IMR-90 (cell line): ENCODE data around the gene NTMT2. TPM values are rescaled to one million over a fixed set of nuclear protein-coding genes. Genes with fewer than 3 reads are reported as not detected.

Source experiments
- ATAC-seq: fragments of 200-7000 bp; cut with Tn5 transposase; 2 replicates; pipeline ENCODE4 v1.9.1; 2020; ENCODE audit warnings: low read depth, mild to moderate bottlenecking, moderate library complexity
- BruUV-seq: library from RNA; stranded (reverse); fragments of 400-500 nt; replicated peaks from 2 replicates; lab custom pipeline; 2021; lab: Mats Ljungman, UMichigan
- CTCF ChIA-PET: fragments of 300-600 bp; formaldehyde crosslinking; extraction: SDS; loops from one replicate; lab custom pipeline; 2021; ENCODE audit warnings: antibody characterized with exemption; lab: Yijun Ruan, JAX
- POLR2A ChIA-PET: fragments of 300-600 bp; sonication (Branson Sonifier 250); formaldehyde crosslinking; loops from one replicate; lab custom pipeline; 2022; ENCODE audit warnings: antibody characterized with exemption; ENCODE audit not compliant: unreplicated experiment; lab: Charles Lee
- DNase-seq: peaks from one replicate; pipeline ENCODE4 v3.0.0; 2013
- H2AFZ ChIP-seq: replicated peaks from 2 replicates; pipeline ENCODE3; 2013; ENCODE audit warnings: low read length, mild to moderate bottlenecking; ENCODE audit not compliant: poor library complexity
- H2AK5ac ChIP-seq: 2 replicates; pipeline ENCODE4 v1.6.1; 2013; ENCODE audit warnings: low read depth, low read length, inconsistent platforms
- H2AK9ac ChIP-seq: replicated peaks from 2 replicates; pipeline ENCODE3; 2013; ENCODE audit warnings: mild to moderate bottlenecking, low read depth, low read length, moderate library complexity; ENCODE audit not compliant: poor library complexity
- H2BK120ac ChIP-seq: 2 replicates; pipeline ENCODE4 v1.6.1; 2013; ENCODE audit warnings: low read depth, low read length, inconsistent platforms
- H2BK15ac ChIP-seq: 3 replicates; pipeline ENCODE4 v1.6.1; 2013; ENCODE audit warnings: low read depth, low read length, inconsistent platforms
- H2BK20ac ChIP-seq: 2 replicates; pipeline ENCODE4 v1.6.1; 2013; ENCODE audit warnings: low read depth, mild to moderate bottlenecking, inconsistent platforms, low read length, moderate library complexity
- H2BK5ac ChIP-seq: 2 replicates; pipeline ENCODE4 v1.6.1; 2013; ENCODE audit warnings: mild to moderate bottlenecking, low read depth, low read length, inconsistent platforms; ENCODE audit not compliant: poor library complexity, severe bottlenecking
- H3K14ac ChIP-seq: replicated peaks from 2 replicates; pipeline ENCODE4 v1.6.1; 2013; ENCODE audit warnings: low read depth, low read length, inconsistent platforms
- H3K18ac ChIP-seq: 2 replicates; pipeline ENCODE4 v1.6.1; 2013; ENCODE audit warnings: low read depth, low read length, control low read depth
- H3K23ac ChIP-seq: 2 replicates; pipeline ENCODE4 v1.6.1; 2013; ENCODE audit warnings: low read depth, low read length, inconsistent platforms
- H3K27ac ChIP-seq: 2 replicates; pipeline ENCODE4 v1.5.1; 2013; ENCODE audit warnings: mild to moderate bottlenecking, control low read depth, low read length; ENCODE audit not compliant: insufficient read depth
- H3K27me3 ChIP-seq: 2 replicates; pipeline ENCODE4 v1.6.1; 2013; ENCODE audit warnings: low read length; ENCODE audit not compliant: control insufficient read depth, insufficient read depth
- H3K36me3 ChIP-seq: 2 replicates; pipeline ENCODE4 v1.6.1; 2013; ENCODE audit warnings: low read length, mixed read lengths; ENCODE audit not compliant: control insufficient read depth, insufficient read depth
- H3K4ac ChIP-seq: 2 replicates; pipeline ENCODE4 v1.6.1; 2013; ENCODE audit warnings: low read depth, low read length, inconsistent platforms
- H3K4me1 ChIP-seq: 2 replicates; pipeline ENCODE4 v1.6.1; 2013; ENCODE audit warnings: low read length, mixed read lengths; ENCODE audit not compliant: control insufficient read depth, insufficient read depth
- H3K4me2 ChIP-seq: 2 replicates; pipeline ENCODE4 v1.6.1; 2013; ENCODE audit warnings: low read depth, mild to moderate bottlenecking, control low read depth, low read length, moderate library complexity
- H3K4me3 ChIP-seq: 2 replicates; pipeline ENCODE4 v1.5.1; 2013; ENCODE audit warnings: low read depth, mild to moderate bottlenecking, control low read depth, low read length, moderate library complexity; ENCODE audit not compliant: insufficient read depth
- H3K56ac ChIP-seq: 2 replicates; pipeline ENCODE4 v1.6.1; 2013; ENCODE audit warnings: low read length, inconsistent platforms; ENCODE audit not compliant: insufficient read depth; ENCODE audit errors: extremely low read depth
- H3K79me1 ChIP-seq, 2 experiments: 2 replicates each; pipeline ENCODE4 v1.6.1; 2013; ENCODE audit warnings: low read length in 2 of 2, inconsistent platforms in 1 of 2, low read depth in 1 of 2
- H3K9ac ChIP-seq: 2 replicates; pipeline ENCODE4 v1.6.1; 2013; ENCODE audit warnings: low read depth, low read length, control low read depth
- H3K9me1 ChIP-seq: 2 replicates; pipeline ENCODE4 v1.6.1; 2013; ENCODE audit warnings: low read length, inconsistent platforms; ENCODE audit not compliant: insufficient read depth
- H3K9me3 ChIP-seq: 2 replicates; pipeline ENCODE4 v1.6.1; 2013; ENCODE audit warnings: low read length; ENCODE audit not compliant: control insufficient read depth, insufficient read depth
- H4K20me1 ChIP-seq: 2 replicates; pipeline ENCODE4 v1.6.1; 2013; ENCODE audit warnings: low read length, inconsistent platforms; ENCODE audit not compliant: insufficient read depth
- H4K5ac ChIP-seq: 2 replicates; pipeline ENCODE4 v1.6.1; 2013; ENCODE audit warnings: mild to moderate bottlenecking, low read depth, low read length, control low read depth
- H4K8ac ChIP-seq, 2 experiments: 2 replicates each; pipeline ENCODE4 v1.6.1; 2013; ENCODE audit warnings: low read depth in 2 of 2, low read length in 2 of 2, control low read depth in 1 of 2, inconsistent platforms in 1 of 2
- H4K91ac ChIP-seq: 2 replicates; pipeline ENCODE4 v1.6.1; 2013; ENCODE audit warnings: low read depth, low read length, inconsistent platforms; ENCODE audit not compliant: insufficient read depth
- BHLHE40 ChIP-seq: fragments of 150-350 bp; IDR thresholded peaks from 2 replicates; pipeline ENCODE4 v1.6.1; 2016; ENCODE audit warnings: mild to moderate bottlenecking, low read depth, low read length
- CHD1 ChIP-seq: IDR thresholded peaks from 2 replicates; pipeline ENCODE4 v1.6.1; 2012; ENCODE audit warnings: low read depth, low read length, improper control_type of control experiment
- MXI1 ChIP-seq: IDR thresholded peaks from 2 replicates; pipeline ENCODE4 v1.6.1; 2012; ENCODE audit warnings: low read depth, mild to moderate bottlenecking, low read length, moderate library complexity, borderline replicate concordance
- RCOR1 ChIP-seq: IDR thresholded peaks from 2 replicates; pipeline ENCODE4 v1.6.1; 2012; ENCODE audit warnings: mild to moderate bottlenecking, low read length, improper control_type of control experiment; ENCODE audit not compliant: insufficient replicate concordance
- RFX5 ChIP-seq: IDR thresholded peaks from 2 replicates; pipeline ENCODE4 v1.8.0; 2012; ENCODE audit warnings: low read depth, mild to moderate bottlenecking, low read length, moderate library complexity
- SMC3 ChIP-seq: fragments of 150-350 bp; IDR thresholded peaks from 2 replicates; pipeline ENCODE4 v1.6.1; 2016; ENCODE audit warnings: low read depth, mild to moderate bottlenecking, antibody characterized with exemption, low read length, moderate library complexity
- WGBS, 2 experiments: methylation state at CpG; one replicate each; pipeline versions ENCODE4 v1.1.5 to v1.1.7; 2013; ENCODE audit warnings: missing lambda C conversion rate in 2 of 2; ENCODE audit not compliant: insufficient read length in 1 of 2; ENCODE audit errors: extremely low coverage in 2 of 2; 5-methylcytosine and 5-hydroxymethylcytosine counted together
- dilution Hi-C: fragments of 300-500 bp; cut with HindIII; formaldehyde crosslinking; loops from one replicate; pipeline ENCODE4 v1.14.3; 2018; ENCODE audit warnings: low sequenced_read_pairs; ENCODE audit not compliant: unreplicated experiment
- in situ Hi-C: fragments of 300-500 bp; cut with MboI; formaldehyde crosslinking; loops from 3 replicates; pipeline ENCODE4 v1.14.3; 2019; ENCODE audit warnings: low sequenced_read_pairs, inconsistent platforms, mixed read lengths
- intact Hi-C: fragments of 100-400 bp; cut with micrococcal nuclease; formaldehyde crosslinking; loops from 2 replicates; pipeline ENCODE4 v1.10.0; 2022
- polyA plus RNA-seq, 3 experiments: library from polyadenylated mRNA; depleted of rRNA; stranded (reverse); fragments of >200 nt; gene quantifications; 2 replicates each; pipeline ENCODE4 v1.2.3, GENCODE V29; 2012; ENCODE audit warnings: low replicate concordance in 1 of 3
- total RNA-seq: library from RNA; depleted of rRNA; stranded (reverse); fragments of >200 nt; gene quantifications from 2 replicates; pipeline ENCODE4 v1.2.3, GENCODE V29; 2012

The NTMT2 gene
- total and polyA plus RNA-seq, 2 of the 4 experiments (the other 2 are of a cell fraction), result not detected

GRCh38 chr1:170166518-170167180 lies 20.9 kb downstream of the NTMT2 start:
- H3K36me3 ChIP-seq, result no peaks in the 10 kb centered on the region
- DNase-seq, result no peak
- TF ChIP-seq RCOR1 (no peak), RFX5 (no peak), BHLHE40 (no peak), MXI1 (no peak), SMC3 (no peak), CHD1 (no peak)
- no peaks in the 10 kb centered on the region for H3K79me1 ChIP-seq
- intact Hi-C loops, result loop anchor here (5.0 kb wide), 1 partner anchor 366 kb away; the partner anchor contains the start of gene GORAB
- no peak overlapping the region for H4K8ac ChIP-seq
- H3K4me3 ChIP-seq, result no peak overlapping the region
- no peak overlapping the region for H3K14ac ChIP-seq
- H3K56ac ChIP-seq, result no peak overlapping the region
- H3K27ac ChIP-seq, result no peak overlapping the region
- H2BK15ac ChIP-seq, result no peak overlapping the region
- dilution Hi-C loops, result no loop called here
- no peak overlapping the region for H3K18ac ChIP-seq
- no CpG with 5 or more reads among the region's 7 CpGs for WGBS, 2 experiments
- no peak for ATAC-seq
- BruUV-seq, result no TSS peak
- H3K23ac ChIP-seq, result no peak overlapping the region
- 0 out of 2 replicates have a peak, but pooled peaks cover 2% of the 10 kb centered on the region for H3K4me1 ChIP-seq
- no peak overlapping the region for H2BK20ac ChIP-seq
- no peak overlapping the region for H4K91ac ChIP-seq
- no peak overlapping the region for H3K4me2 ChIP-seq
- ChIA-PET POLR2A (no interaction called here), CTCF (no interaction called here)
- H2AK5ac ChIP-seq, result no peak overlapping the region
- H2BK5ac ChIP-seq, result no peak overlapping the region
- H4K20me1 ChIP-seq, result no peaks in the 10 kb centered on the region
- no peak overlapping the region for H3K9ac ChIP-seq
- H2AK9ac ChIP-seq, result no peak overlapping the region
- H3K27me3 ChIP-seq, result no peaks in the 10 kb centered on the region
- H4K5ac ChIP-seq, result no peak overlapping the region
- H3K9me1 ChIP-seq, result no peaks in the 10 kb centered on the region
- in situ Hi-C loops, result no loop called here
- no peaks in the 10 kb centered on the region for H3K9me3 ChIP-seq
- H2AFZ ChIP-seq, result no peak overlapping the region
- no peak overlapping the region for H2BK120ac ChIP-seq
- H3K4ac ChIP-seq, result no peak overlapping the region
